ENCODE measurements around the gene WNT10A. TPM values are rescaled to one million over a fixed set of nuclear protein-coding genes. Genes with fewer than 3 reads are reported as not detected.

WNT10A gene
- total and polyA plus RNA-seq, 2 donors from 2014 or later = 1.1 to 10.2 TPM

DNA sequence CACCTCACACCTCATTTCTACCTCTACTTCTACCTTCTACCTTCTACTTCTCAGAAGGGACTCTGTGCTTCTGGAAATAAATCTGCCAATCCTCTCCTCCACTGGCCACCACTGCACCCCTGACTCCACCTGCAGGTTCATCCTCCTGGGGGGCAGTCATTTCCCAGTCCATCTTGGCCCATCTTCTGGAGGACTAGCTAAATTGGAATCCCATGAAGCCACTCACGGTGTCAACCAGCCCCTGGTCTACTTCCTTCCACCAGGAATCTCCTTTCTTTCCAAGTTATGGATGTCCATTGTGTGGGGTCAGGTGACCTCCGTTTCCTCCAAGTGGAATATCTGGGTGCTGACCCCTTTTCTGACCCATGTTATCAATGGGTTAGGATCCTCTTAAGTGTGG is 3.9 kb downstream of the WNT10A start:
- peak in 1 of 5 donors; percentile 11 for DNase-seq
- no peak overlapping the region for H3K9ac ChIP-seq (ENCODE audit: low read length in 3 of 3)
- no peaks in the 10 kb centered on the region for H3K36me3 ChIP-seq (ENCODE audit: control insufficient read depth in 2 of 3, insufficient read depth in 3 of 3, low read length in 3 of 3)
- H3K27ac ChIP-seq (ENCODE audit: low read depth in 2 of 2, low read length in 2 of 2) = no peak overlapping the region
- TF ChIP-seq, protein P1, sequence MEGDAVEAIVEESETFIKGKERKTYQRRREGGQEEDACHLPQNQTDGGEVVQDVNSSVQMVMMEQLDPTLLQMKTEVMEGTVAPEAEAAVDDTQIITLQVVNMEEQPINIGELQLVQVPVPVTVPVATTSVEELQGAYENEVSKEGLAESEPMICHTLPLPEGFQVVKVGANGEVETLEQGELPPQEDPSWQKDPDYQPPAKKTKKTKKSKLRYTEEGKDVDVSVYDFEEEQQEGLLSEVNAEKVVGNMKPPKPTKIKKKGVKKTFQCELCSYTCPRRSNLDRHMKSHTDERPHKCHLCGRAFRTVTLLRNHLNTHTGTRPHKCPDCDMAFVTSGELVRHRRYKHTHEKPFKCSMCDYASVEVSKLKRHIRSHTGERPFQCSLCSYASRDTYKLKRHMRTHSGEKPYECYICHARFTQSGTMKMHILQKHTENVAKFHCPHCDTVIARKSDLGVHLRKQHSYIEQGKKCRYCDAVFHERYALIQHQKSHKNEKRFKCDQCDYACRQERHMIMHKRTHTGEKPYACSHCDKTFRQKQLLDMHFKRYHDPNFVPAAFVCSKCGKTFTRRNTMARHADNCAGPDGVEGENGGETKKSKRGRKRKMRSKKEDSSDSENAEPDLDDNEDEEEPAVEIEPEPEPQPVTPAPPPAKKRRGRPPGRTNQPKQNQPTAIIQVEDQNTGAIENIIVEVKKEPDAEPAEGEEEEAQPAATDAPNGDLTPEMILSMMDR (IDR thresholded peaks at IDR 0.05; ENCODE audit: borderline replicate concordance, extremely low read depth, insufficient read depth) = no peak
- no peak overlapping the region for H3K4me3 ChIP-seq (ENCODE audit: low read length in 3 of 3)
- no peaks in the 10 kb centered on the region for H3K9me3 ChIP-seq (ENCODE audit: control insufficient read depth in 2 of 3, insufficient read depth in 1 of 3, low read length in 3 of 3)
- intact Hi-C loops (cut with DNase I) = no loop called here
- peaks cover 0 to 12% (median 4%) of the 10 kb centered on the region in 3 donors for H3K4me1 ChIP-seq (ENCODE audit: control insufficient read depth in 2 of 3, insufficient read depth in 2 of 3, low read depth in 1 of 3, low read length in 3 of 3)
- peaks cover 24% of the 10 kb centered on the region for H3K27me3 ChIP-seq (ENCODE audit: control insufficient read depth, insufficient read depth, low read length)
- no peak for FAIRE-seq

DNA sequence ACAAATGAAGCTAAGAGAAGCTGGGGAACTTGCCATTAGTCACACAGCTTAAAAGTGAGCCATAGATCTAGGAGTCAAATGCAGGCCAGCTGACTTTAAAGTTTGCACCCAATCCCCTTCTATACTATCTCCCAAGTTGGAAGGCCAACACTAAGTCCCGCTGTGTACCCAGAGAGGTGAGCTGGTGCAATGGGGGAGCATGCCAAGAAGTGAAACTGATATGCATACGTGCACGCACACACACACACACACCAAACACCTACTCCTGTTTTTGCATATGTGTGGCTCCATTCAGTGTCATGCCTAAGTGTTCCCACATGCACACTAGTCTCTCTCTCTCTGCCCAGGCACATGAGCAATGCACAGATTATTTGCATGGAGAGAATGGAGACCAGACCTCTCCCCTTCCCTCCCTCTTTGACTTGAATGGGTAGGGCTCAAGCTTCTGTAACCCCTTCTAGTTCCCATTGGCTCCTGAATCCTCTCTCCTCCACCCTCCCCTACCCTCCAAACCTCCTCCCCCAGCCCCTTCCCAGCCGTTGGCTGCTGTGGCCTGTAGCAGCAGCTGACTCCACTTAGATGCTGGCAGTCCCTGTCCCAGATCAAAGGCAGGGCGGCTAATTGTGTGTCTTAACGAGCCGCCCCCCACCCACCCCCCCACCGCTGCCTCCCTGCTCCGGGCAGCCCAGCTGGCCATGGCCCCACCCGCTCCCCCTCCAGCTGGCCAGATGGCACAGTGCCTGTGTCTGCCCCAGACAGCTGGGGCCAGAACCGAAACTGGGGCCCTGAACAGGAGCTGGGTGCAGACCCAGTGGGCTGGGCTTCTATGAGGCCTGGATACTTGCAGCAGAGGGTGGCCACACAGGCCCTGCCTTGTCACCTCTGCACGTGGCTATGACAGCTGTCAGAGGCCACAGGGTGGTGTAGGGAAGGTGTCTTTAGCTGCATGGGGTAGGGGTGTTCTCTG is 5.6 kb downstream of the WNT10A start:
- Histone ChIP-seq H3K4me1 (ENCODE audit: control insufficient read depth in 2 of 3, insufficient read depth in 2 of 3, low read depth in 1 of 3, low read length in 3 of 3) (peaks cover 0 to 5% (median 4%) of the 10 kb centered on the region in 3 donors), H3K9ac (ENCODE audit: low read length in 3 of 3) (no peak overlapping the region), H3K27ac (ENCODE audit: low read depth in 2 of 2, low read length in 2 of 2) (no peak overlapping the region), H3K4me3 (ENCODE audit: low read length in 3 of 3) (no peak overlapping the region), H3K9me3 (ENCODE audit: control insufficient read depth in 2 of 3, insufficient read depth in 1 of 3, low read length in 3 of 3) (no peaks in the 10 kb centered on the region), H3K27me3 (ENCODE audit: control insufficient read depth, insufficient read depth, low read length) (peaks cover 16% of the 10 kb centered on the region), H3K36me3 (ENCODE audit: control insufficient read depth in 2 of 3, insufficient read depth in 3 of 3, low read length in 3 of 3) (no peaks in the 10 kb centered on the region)
- TF ChIP-seq, protein P1 (IDR thresholded peaks at IDR 0.05; ENCODE audit: borderline replicate concordance, extremely low read depth, insufficient read depth) = no peak
- DNase-seq = peak in 2 of 5 donors; percentile 67 to 72
- no peak for FAIRE-seq
- intact Hi-C loops (cut with DNase I) = no loop called here

DNA sequence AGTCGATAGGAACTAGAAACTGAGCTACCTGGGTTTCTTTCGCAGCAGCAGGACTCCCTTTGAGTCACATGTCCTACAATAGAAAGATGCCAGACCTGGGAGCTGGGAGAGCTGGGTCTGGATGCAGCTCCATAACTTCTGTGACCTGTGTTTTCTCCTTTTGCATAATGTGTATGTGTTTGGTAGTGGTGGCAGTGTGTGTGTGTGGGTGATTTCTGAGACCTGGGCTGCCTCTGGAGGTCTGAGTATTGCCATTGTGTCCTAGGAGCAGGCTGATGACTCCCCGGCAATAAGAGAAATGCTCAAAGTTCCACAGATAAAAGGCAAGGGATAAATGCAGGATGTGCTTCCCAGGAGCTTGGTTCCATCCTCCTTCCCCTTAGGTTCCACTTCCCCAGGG is 6.4 kb downstream of the WNT10A start:
- DNase-seq = no peak
- Histone ChIP-seq H3K9ac (ENCODE audit: low read length in 3 of 3) (no peak overlapping the region), H3K36me3 (ENCODE audit: control insufficient read depth in 2 of 3, insufficient read depth in 3 of 3, low read length in 3 of 3) (no peaks in the 10 kb centered on the region), H3K4me1 (ENCODE audit: control insufficient read depth in 2 of 3, insufficient read depth in 2 of 3, low read depth in 1 of 3, low read length in 3 of 3) (peaks cover 0 to 5% (median 0%) of the 10 kb centered on the region in 3 donors), H3K27me3 (ENCODE audit: control insufficient read depth, insufficient read depth, low read length) (peaks cover 9% of the 10 kb centered on the region), H3K9me3 (ENCODE audit: control insufficient read depth in 2 of 3, insufficient read depth in 1 of 3, low read length in 3 of 3) (no peaks in the 10 kb centered on the region), H3K27ac (ENCODE audit: low read depth in 2 of 2, low read length in 2 of 2) (no peak overlapping the region), H3K4me3 (ENCODE audit: low read length in 3 of 3) (no peak overlapping the region)
- TF ChIP-seq, protein P1 (IDR thresholded peaks at IDR 0.05; ENCODE audit: borderline replicate concordance, extremely low read depth, insufficient read depth) = no peak
- FAIRE-seq = no peak
- intact Hi-C loops (cut with DNase I) = no loop called here
